PC-3 (cell line): ENCODE data around the gene MOB3A. TPM values are rescaled to one million over a fixed set of nuclear protein-coding genes. Genes with fewer than 3 reads are reported as not detected.

Experiments used
- ATAC-seq: fragments of 200-7000 bp; cut with Tn5 transposase; 2 replicates; pipeline ENCODE4 v1.9.1; 2020; ENCODE audit warnings: mild to moderate bottlenecking, moderate library complexity
- BruUV-seq: library from RNA; stranded (reverse); fragments of 400-500 nt; replicated peaks from 2 replicates; lab custom pipeline; 2021; lab: Mats Ljungman, UMichigan
- CTCF ChIA-PET: fragments of 300-600 bp; sonication (Branson Sonifier 250); formaldehyde crosslinking; loops from one replicate; lab custom pipeline; 2022; ENCODE audit warnings: antibody characterized with exemption; lab: Charles Lee
- POLR2A ChIA-PET: fragments of 300-600 bp; sonication (Branson Sonifier 250); formaldehyde crosslinking; loops from one replicate; lab custom pipeline; 2022; ENCODE audit warnings: antibody characterized with exemption; ENCODE audit not compliant: unreplicated experiment; lab: Charles Lee
- DNase-seq: peaks from one replicate; pipeline ENCODE4 v3.0.0-alpha.2; 2015
- H2AFZ ChIP-seq: fragments of 300-600 bp; sonication (generic); 2 replicates; pipeline ENCODE4 v1.6.0; 2016; ENCODE audit warnings: antibody characterized with exemption, low read length
- H3F3A ChIP-seq: fragments of 300-600 bp; sonication (generic); one replicate; pipeline ENCODE4 v1.6.0; 2017; ENCODE audit warnings: antibody characterized with exemption, low read length, control low read depth, mild to moderate bottlenecking; ENCODE audit not compliant: unreplicated experiment
- H3K27ac ChIP-seq: fragments of 300-600 bp; sonication (generic); 2 replicates; pipeline ENCODE4 v1.5.1; 2016; ENCODE audit warnings: mild to moderate bottlenecking, low read length
- H3K27me3 ChIP-seq: fragments of 300-600 bp; sonication (generic); 2 replicates; pipeline ENCODE4 v1.6.1; 2016; ENCODE audit warnings: low read length, mixed read lengths
- H3K36me3 ChIP-seq: fragments of 300-600 bp; sonication (generic); 2 replicates; pipeline ENCODE4 v1.6.1; 2016; ENCODE audit warnings: low read depth, mixed run types, low read length, mixed read lengths
- H3K4me1 ChIP-seq: fragments of 300-600 bp; sonication (generic); 2 replicates; pipeline ENCODE4 v1.5.1; 2016; ENCODE audit warnings: low read length; ENCODE audit not compliant: insufficient read depth
- H3K4me2 ChIP-seq: fragments of 300-600 bp; sonication (generic); 2 replicates; pipeline ENCODE4 v1.6.0; 2016; ENCODE audit warnings: low read length
- H3K4me3 ChIP-seq: fragments of 300-600 bp; sonication (generic); 2 replicates; pipeline ENCODE4 v1.5.1; 2016; ENCODE audit warnings: mild to moderate bottlenecking, low read length, mixed read lengths
- H3K79me2 ChIP-seq: fragments of 300-600 bp; sonication (generic); 2 replicates; pipeline ENCODE4 v1.6.1; 2017; ENCODE audit warnings: low read length, mixed read lengths
- H3K9ac ChIP-seq: fragments of 300-600 bp; sonication (generic); 2 replicates; pipeline ENCODE4 v1.6.0; 2016; ENCODE audit warnings: mild to moderate bottlenecking, low read length
- H3K9me2 ChIP-seq: fragments of 300-600 bp; sonication (generic); replicated peaks from 2 replicates; pipeline ENCODE4 v1.6.1; 2016; ENCODE audit warnings: mixed run types, low read length, mixed read lengths
- H3K9me3 ChIP-seq: fragments of 300-600 bp; sonication (generic); 2 replicates; pipeline ENCODE4 v1.6.1; 2016; ENCODE audit warnings: low read length, mixed read lengths
- H4K20me1 ChIP-seq: fragments of 300-600 bp; sonication (generic); 2 replicates; pipeline ENCODE4 v1.6.1; 2016; ENCODE audit warnings: low read length, mixed read lengths
- CTCF ChIP-seq: fragments of 300-600 bp; sonication (generic); conservative IDR thresholded peaks from 2 replicates; pipeline ENCODE4 v1.5.1; 2017; ENCODE audit warnings: antibody characterized with exemption, low read depth, mild to moderate bottlenecking, low read length
- EZH2 ChIP-seq: fragments of 300-600 bp; sonication (generic); IDR thresholded peaks from one replicate; pipeline ENCODE4 v1.6.1; 2017; ENCODE audit warnings: antibody characterized with exemption, mild to moderate bottlenecking, low read length; ENCODE audit not compliant: unreplicated experiment
- EZH2phosphoT487 ChIP-seq: fragments of 300-600 bp; sonication (generic); IDR thresholded peaks from 2 replicates; pipeline ENCODE4 v1.6.1; 2018; ENCODE audit warnings: mild to moderate bottlenecking, antibody characterized with exemption, low read length, borderline replicate concordance
- intact Hi-C: fragments of 100-400 bp; cut with micrococcal nuclease; formaldehyde crosslinking; loops from 2 replicates; pipeline ENCODE4 v1.9.0; 2023
- total RNA-seq: library from RNA; depleted of rRNA; stranded (reverse); fragments of >200 nt; gene quantifications from 2 replicates; pipeline ENCODE4 v1.2.3, GENCODE V29; 2014

Gene MOB3A
- total RNA-seq, 1 experiment from 2014 or later, result 15.1 TPM

- Histone ChIP-seq H3K9ac (no peak overlapping the region), H3K27ac (no peak overlapping the region), H3K4me2 (no peak overlapping the region), H3K79me2 (peaks cover 53% of the 10 kb centered on the region), H3K27me3 (no peaks in the 10 kb centered on the region), H3F3A (no peaks in the 10 kb centered on the region), H2AFZ (no peak overlapping the region), H3K4me3 (no peak overlapping the region), H3K4me1 (peaks cover 24% of the 10 kb centered on the region), H3K9me2 (no peaks in the 10 kb centered on the region), H3K9me3 (no peaks in the 10 kb centered on the region), H3K36me3 (no peaks in the 10 kb centered on the region; the same call in 1 of the 2 replicates), H4K20me1 (peaks cover 37% of the 10 kb centered on the region)
- DNase-seq, result no peak
- no peak for TF ChIP-seq EZH2
- no peak for TF ChIP-seq EZH2phosphoT487
- no peak for TF ChIP-seq CTCF
- ChIA-PET CTCF (no interaction called here), POLR2A (no interaction called here)
- ATAC-seq, result no peak
- intact Hi-C loops, result no loop called here
- BruUV-seq, result no TSS peak
Observed at GRCh38 chr19:2046046-2046907, 49.8 kb downstream of the MOB3A start.

GRCh38 chr19:2045501-2046045 is 50.6 kb downstream of the MOB3A start:
- ATAC-seq (no peak), DNase-seq (no peak)
- no peaks in the 10 kb centered on the region for H3K9me2 ChIP-seq
- intact Hi-C loops, result no loop called here
- peaks cover 37% of the 10 kb centered on the region for H4K20me1 ChIP-seq
- H3K4me1 ChIP-seq, result peaks cover 24% of the 10 kb centered on the region
- ChIA-PET POLR2A (no interaction called here), CTCF (no interaction called here)
- H3K4me2 ChIP-seq, result no peak overlapping the region
- H3F3A ChIP-seq, result no peaks in the 10 kb centered on the region
- BruUV-seq, result no TSS peak
- no peak for TF ChIP-seq EZH2phosphoT487
- TF ChIP-seq EZH2, result no peak
- TF ChIP-seq CTCF, result no peak
- no peak overlapping the region for H3K9ac ChIP-seq
- H3K36me3 ChIP-seq, result no peaks in the 10 kb centered on the region; the same call in 1 of the 2 replicates
- H3K9me3 ChIP-seq, result no peaks in the 10 kb centered on the region
- H3K4me3 ChIP-seq, result no peak overlapping the region
- H3K79me2 ChIP-seq, result peaks cover 50% of the 10 kb centered on the region
- no peak overlapping the region for H2AFZ ChIP-seq
- H3K27ac ChIP-seq, result no peak overlapping the region
- no peaks in the 10 kb centered on the region for H3K27me3 ChIP-seq
